GM18909 (cell line): ENCODE data around the gene BRIP1.

Experiments
- ATAC-seq: cut with Tn5 transposase; IDR thresholded peaks from one replicate; pipeline ENCODE4 v1.9.1; 2021; ENCODE audit warnings: mild to moderate bottlenecking; ENCODE audit not compliant: unreplicated experiment, poor library complexity

BRIP1 gene

DNA sequence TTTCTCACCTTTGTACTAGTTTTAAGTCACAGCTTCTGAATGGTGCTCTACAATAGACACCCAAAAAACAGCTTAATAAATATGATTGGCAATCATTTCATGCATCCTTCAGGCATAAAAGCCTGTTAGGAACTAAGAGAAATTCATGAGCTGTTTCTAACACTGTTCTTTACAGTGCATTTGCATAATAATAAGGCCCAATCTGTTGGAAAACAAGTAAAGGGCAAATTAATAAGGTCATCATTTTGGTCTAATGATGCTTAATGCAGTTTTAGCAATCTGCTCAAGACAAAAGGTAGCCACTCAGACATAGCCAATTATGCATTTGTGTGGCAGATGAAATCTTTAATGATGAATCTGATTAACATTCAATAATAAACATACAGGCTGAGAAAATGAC is 216.8 kb downstream of the BRIP1 start:
- no peak for ATAC-seq

DNA sequence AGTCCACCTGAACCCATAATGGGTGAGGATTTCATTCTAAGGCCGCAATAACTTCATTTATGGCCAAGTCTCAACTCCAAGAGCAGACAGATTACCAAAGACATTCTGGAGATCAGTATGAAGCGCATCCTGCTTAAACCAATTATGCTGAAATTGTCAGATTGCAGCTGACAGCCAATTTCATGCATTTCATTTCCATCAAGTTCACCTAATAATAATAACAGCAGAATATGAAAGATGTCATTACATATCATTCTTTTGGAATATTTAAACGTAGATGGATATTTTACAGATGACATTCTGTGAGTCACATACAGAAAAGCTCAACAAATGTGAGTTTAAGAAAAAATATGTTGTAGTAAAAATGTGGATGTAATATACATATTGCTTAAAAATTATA is 217.4 kb downstream of the BRIP1 start:
- no peak for ATAC-seq

DNA sequence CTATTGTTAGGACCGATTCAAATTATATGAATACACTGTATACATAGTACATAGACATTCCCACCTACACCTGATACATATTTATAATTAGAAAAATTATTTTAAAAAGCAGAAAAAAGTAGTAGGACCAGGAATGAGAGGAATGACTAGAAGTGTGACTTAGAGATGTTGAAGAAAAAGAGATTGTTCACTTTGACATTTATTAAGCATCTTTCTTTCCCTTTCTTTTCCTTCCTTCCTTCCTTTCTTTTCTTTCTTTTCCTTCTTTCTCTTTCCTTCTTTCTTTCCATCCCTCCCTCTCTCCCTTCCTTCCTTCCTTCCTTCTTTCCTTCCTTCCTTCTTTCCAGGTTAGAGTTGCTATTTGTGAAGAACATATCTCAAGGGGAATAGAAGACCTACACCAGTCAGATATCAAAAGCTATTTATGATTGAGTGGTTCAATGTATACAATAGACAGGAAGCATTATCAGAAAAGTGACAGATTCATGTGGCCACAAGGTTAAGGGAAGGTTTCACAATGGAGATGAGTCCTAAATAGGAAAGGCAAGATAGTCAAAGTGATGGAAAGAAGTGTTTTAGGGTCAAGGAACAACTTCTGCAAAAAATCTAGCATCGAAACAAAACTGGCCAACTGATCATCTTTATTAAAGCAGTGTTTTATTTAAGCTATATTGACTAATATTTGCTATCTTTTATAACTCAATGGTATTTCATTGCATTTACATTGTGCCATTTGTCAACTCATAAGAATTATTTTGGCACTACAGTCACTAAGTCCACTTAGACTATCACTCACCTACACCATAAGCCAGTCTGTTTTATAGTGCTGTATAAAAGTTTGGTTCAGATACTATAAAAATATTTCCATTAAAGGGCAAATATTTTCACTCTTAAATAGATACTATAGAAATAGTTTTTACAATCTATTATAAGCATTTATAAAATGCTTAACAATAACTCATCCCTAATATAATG is 218.2 kb downstream of the BRIP1 start:
- ATAC-seq, result no peak

DNA sequence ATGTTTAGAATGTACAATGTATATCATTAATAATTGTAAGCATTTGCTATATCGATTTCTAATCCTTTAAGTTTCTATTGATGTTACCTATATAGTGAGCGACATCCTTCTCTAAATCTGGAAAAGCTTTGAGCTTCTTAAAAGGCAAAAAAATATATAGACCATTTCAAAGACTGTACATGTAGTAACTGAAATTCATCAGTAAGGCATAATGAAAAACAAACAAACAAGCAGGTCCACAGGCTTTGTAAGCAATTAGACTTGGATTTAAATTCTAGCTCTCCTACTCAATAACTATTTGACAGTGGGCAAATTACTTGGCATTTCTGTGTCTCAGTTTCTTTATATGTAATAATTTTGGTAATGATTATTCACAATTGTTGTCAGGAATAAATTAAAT is 220.6 kb downstream of the BRIP1 start:
- ATAC-seq, result no peak

DNA sequence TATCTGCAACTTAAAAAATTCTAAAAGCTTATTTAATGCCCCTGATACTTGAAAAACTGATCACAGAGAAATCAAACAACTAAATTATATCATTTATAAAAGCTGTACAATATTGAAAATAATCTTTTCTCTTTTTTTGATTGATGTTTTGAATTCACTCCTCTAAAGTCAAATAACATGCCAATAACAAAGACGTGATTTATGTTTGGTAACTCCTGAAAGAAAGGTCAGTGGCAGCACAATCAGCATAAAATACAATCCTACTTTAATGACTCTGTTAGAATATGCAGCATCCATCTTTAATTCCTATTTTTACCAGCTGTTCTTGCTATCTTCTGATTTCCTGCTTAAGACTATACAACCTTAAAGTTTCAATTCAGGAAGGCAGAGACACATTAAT is 221.6 kb downstream of the BRIP1 start:
- no peak for ATAC-seq

DNA sequence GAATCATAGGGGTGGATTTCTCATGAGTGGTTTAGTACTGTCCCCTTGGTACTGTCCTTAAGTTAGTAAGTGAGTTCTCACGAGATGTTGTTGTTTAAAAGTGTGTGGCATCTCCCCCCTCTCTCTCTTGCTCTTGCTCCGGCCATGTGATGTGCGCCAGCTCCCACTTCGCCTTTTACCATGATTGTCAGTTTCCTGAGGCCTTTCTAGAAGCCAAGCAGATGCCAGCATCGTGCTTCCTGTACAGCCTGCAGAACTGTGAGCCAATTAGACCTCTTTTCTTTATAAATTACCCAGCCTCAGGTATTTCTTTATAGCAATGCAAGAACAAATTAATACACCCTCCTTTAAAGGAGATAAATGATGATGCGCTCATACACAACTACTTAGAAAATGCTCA is 222.2 kb downstream of the BRIP1 start:
- ATAC-seq, result no peak

DNA sequence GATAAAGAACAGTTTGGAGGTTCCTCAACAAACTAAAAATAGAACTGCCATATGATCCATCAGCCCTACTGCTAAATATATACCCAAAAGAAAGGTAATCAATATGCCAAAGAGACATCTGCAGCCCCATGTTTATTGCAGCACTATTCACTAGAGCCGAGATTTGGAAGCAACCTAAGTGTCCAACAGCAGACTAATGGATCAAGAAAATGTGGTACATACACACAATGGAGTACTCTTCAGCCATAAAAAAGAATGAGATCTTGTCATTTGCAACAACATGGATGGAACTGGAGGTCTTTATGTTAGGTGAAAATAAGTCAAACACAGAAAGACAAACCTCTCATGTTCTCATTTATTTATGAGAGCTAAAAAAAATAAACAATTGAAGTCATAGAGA is 223.5 kb downstream of the BRIP1 start:
- no peak for ATAC-seq

DNA sequence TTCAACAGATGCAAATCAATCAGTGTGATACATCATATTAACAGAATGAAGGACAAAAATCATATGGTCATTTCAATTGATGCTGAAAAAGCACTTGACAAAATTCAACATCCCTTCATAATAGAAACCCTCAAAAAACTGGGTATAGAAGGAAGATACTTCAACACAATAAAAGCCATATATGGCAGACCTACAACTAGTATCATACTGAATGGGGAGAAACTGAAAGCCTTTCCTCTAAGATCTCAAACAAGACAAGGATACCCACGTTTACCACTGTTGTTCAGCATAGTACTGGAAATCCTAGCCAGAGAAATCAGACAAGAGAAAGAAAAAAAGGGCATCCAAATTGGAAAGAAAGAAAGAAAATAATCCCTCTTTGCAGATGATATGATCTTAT is 225.2 kb downstream of the BRIP1 start:
- no peak for ATAC-seq

DNA sequence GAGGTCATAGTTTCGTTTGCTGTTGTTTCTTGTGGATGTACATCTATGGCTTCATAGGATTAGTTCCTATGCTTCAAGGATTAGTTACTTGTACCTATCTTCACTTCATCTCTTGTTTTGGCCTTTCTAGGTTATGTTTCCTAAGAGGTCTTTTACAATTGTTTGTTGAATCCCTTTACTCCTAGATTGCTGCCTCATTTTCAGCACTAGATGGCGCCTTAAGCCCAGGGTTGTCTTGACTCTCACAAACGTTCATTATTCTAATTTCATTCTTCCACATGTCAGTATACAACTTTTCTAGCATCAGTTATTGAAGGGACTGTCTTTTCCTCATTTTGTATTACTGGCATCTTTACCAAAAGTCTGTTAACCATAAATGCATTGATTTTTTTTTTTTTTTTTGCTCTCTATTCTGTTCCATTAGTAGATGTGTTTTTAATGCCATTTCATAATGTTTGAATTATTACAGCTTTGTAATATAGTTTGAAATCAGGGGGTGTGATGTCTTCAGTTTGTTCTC is 227.4 kb downstream of the BRIP1 start:
- ATAC-seq, result no peak

DNA sequence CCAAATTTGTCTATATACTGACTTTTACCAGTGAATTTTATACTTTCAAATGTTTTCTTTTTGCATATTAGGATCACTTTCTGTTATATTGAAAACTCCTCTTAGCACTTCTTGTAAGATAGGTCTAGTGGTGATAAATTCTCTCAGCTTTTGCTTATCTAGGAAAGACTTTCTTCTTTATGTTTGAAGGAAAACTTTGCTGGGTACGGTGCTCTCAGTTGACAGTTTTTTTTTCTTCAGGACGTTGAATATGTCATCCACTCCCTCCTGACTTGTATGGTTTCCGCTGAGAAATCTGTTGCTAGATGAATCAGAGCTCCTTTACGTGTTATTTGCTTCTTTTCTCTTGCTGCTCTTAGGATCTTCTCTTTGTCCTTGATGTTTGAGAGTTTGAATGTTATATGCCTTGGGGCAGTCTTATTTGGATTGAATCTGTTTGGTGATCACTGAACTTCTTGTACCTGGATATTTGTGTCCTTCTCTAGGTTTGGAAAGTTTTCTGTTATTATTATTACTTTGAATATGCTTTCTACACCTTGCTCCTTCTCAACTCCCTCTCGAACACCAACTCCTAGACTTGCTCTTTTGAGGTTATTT is 228.3 kb downstream of the BRIP1 start:
- ATAC-seq, result no peak

DNA sequence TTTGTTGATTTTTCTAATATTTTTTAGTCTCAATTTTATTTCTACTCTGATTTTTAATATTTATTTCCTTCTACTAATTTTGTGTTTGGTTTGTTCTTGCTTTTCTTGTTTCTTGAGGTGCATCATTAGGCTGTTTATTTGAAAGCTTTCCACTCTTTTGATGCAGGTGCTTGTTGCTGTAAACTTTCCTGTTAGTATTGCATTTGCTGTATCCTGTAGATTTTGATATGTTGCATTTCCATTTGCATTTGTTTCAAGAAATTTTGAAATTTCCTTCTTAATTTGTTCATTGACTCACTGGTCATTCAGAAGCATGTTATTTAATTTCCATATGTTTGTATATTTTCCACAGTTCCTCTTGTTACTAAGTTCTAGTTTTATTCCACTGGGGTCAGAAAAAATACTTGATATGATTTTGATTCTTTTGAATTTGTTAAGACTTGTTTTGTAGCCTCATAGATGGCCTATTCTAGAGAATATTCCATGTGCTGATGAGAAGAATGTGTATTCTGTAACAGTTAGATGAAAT is 229.3 kb downstream of the BRIP1 start:
- no peak for ATAC-seq

DNA sequence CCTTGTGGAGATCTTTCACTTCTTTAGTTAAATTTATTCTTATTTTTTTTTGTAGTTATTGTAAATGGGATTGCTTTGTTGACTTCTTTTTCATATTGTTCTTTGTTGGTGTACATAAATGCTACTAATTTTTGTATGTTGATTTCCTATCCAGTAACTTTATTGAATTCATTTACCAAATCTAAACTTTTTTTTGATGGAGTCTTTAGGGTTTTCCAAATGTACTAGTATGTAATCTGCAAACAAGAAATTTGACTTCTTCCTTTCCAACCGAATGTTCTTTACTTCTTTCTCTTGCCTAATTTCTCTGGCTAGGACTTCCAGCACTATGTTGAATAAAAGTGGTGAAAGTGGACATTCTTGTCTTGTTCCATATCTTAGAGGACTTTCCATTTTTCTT is 230.5 kb downstream of the BRIP1 start:
- no peak for ATAC-seq

DNA sequence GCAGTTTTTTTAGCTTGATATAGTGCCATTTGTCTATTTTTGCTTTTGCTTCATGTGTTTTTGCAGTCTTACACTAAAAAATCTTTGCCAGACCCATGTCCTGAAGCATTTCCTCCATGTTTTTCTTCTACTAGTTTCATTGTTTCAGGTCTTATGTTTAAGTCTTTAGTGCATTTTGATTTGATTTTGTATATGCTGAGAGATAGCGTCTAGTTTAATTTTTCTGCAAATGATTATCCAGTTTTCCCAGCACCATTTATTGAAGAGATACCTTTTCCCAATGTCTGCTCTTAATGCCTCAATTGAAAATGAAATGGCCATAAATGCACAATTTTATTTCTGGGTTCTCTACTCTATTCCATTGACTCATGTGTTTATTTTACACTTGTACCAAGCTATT is 231.5 kb downstream of the BRIP1 start:
- no peak for ATAC-seq
